GM12878 (cell line): ENCODE data around the gene NR1I3. TPM values are rescaled to one million over a fixed set of nuclear protein-coding genes. Genes with fewer than 3 reads are reported as not detected.
A peak's percentile ranks its signal among the peaks of the same experiment; 100 is the strongest.

Experiments used
- ATAC-seq: fragments of 200-7000 bp; cut with Tn5 transposase; 3 replicates; pipeline ENCODE4 v1.9.1; 2020; ENCODE audit warnings: mild to moderate bottlenecking, moderate library complexity
- BruUV-seq: library from RNA; stranded (reverse); fragments of 400-500 nt; replicated peaks from 2 replicates; lab custom pipeline; 2021; lab: Mats Ljungman, UMichigan
- CTCF ChIA-PET: fragments of 300-600 bp; sonication (Branson Sonifier 250); formaldehyde crosslinking; extraction: SDS; loops from one replicate; lab custom pipeline; 2021; ENCODE audit warnings: inconsistent platforms; lab: Yijun Ruan, JAX
- POLR2A ChIA-PET: fragments of 350-600 bp; formaldehyde crosslinking; extraction: SDS; loops from one replicate; lab custom pipeline; 2021; ENCODE audit warnings: inconsistent platforms; lab: Charles Lee
- RAD21 ChIA-PET: fragments of 300-600 bp; sonication (Branson Sonifier 250); formaldehyde crosslinking; loops from one replicate; lab custom pipeline; 2023; ENCODE audit warnings: antibody characterized with exemption; ENCODE audit not compliant: unreplicated experiment; lab: Charles Lee
- SMC1A ChIA-PET: fragments of 300-600 bp; sonication (Branson Sonifier 250); formaldehyde crosslinking; loops from one replicate; lab custom pipeline; 2023; ENCODE audit not compliant: unreplicated experiment, uncharacterized antibody; lab: Charles Lee
- DNase-seq: peaks from one replicate; pipeline ENCODE4 v3.0.0-alpha.2; 2011; ENCODE audit warnings: low read depth, low spot score
- FAIRE-seq: peaks from 3 replicates; lab custom pipeline; 2011; peaks lifted over from hg19 to GRCh38; lab: Jason Lieb, UNC
- H2AFZ ChIP-seq: 2 replicates; pipeline ENCODE4 v1.6.0; 2011; ENCODE audit warnings: low read depth, low read length, control low read depth; ENCODE audit not compliant: control insufficient read depth
- H3K27ac ChIP-seq: 2 replicates; pipeline ENCODE4 v1.5.1; 2011; ENCODE audit warnings: control low read depth; ENCODE audit not compliant: control insufficient read depth, insufficient read depth
- H3K27me3 ChIP-seq, 2 experiments: replicated peaks in 1 of 2; 2 replicates each; pipeline versions ENCODE4 v1.6.0 to v1.6.1; 2011; ENCODE audit warnings: low read length in 1 of 2; ENCODE audit not compliant: control insufficient read depth in 2 of 2, insufficient read depth in 2 of 2
- H3K36me3 ChIP-seq, 2 experiments: 2 replicates each; pipeline ENCODE4 v1.5.1; 2011; ENCODE audit warnings: low read length in 1 of 2; ENCODE audit not compliant: control insufficient read depth in 2 of 2, insufficient read depth in 2 of 2
- H3K4me1 ChIP-seq: 2 replicates; pipeline ENCODE4 v1.6.1; 2011; ENCODE audit warnings: mild to moderate bottlenecking, low read length, moderate library complexity, mixed read lengths; ENCODE audit not compliant: control insufficient read depth, insufficient read depth
- H3K4me2 ChIP-seq: 2 replicates; pipeline ENCODE4 v1.6.0; 2011; ENCODE audit warnings: control low read depth; ENCODE audit not compliant: control insufficient read depth, insufficient read depth
- H3K4me3 ChIP-seq: fragments of 200-600 bp; sonication (generic); 2 replicates; pipeline ENCODE4 v1.5.1; 2016
- H3K79me2 ChIP-seq: 2 replicates; pipeline ENCODE4 v1.6.0; 2011; ENCODE audit warnings: low read length; ENCODE audit not compliant: control insufficient read depth, insufficient read depth
- H3K9ac ChIP-seq: 2 replicates; pipeline ENCODE4 v1.8.0; 2011; ENCODE audit warnings: low read length, control low read depth, mixed read lengths; ENCODE audit not compliant: control insufficient read depth, insufficient read depth
- H3K9me3 ChIP-seq: replicated peaks from 3 replicates; pipeline ENCODE4 v1.5.1; 2011; ENCODE audit warnings: mild to moderate bottlenecking, low read length; ENCODE audit not compliant: control insufficient read depth, insufficient read depth
- H4K20me1 ChIP-seq: 2 replicates; pipeline ENCODE4 v1.6.0; 2011; ENCODE audit not compliant: control insufficient read depth, insufficient read depth
- CEBPB ChIP-seq, 2 experiments: fragments of 150-350 bp in 1 of 2; IDR thresholded peaks; 2 replicates each; pipeline ENCODE4 v1.6.1; 2012 to 2014; ENCODE audit warnings: low read depth in 2 of 2, low read length in 2 of 2, borderline replicate concordance in 1 of 2, inconsistent platforms in 1 of 2
- CEBPZ ChIP-seq: fragments of 150-350 bp; IDR thresholded peaks from 2 replicates; pipeline ENCODE4 v1.6.1; 2016; ENCODE audit warnings: low read depth, low read length
- CHD4 ChIP-seq: fragments of 200-600 bp; sonication (generic); IDR thresholded peaks from 2 replicates; pipeline ENCODE4 v1.6.1; 2016; ENCODE audit warnings: mild to moderate bottlenecking
- FOXM1 ChIP-seq: IDR thresholded peaks from 2 replicates; pipeline ENCODE4 v1.6.1; 2012; ENCODE audit warnings: low read depth, mild to moderate bottlenecking, inconsistent platforms, low read length, moderate library complexity
- HDAC6 ChIP-seq: fragments of 200-600 bp; sonication (generic); IDR thresholded peaks from one replicate; pipeline ENCODE4 v1.8.0; 2017; ENCODE audit warnings: antibody characterized with exemption; ENCODE audit not compliant: unreplicated experiment
- HDGF ChIP-seq: fragments of 450-650 bp; IDR thresholded peaks from 2 replicates; pipeline ENCODE4 v1.6.1; 2016; ENCODE audit warnings: antibody characterized with exemption
- LARP7 ChIP-seq: fragments of 450-650 bp; IDR thresholded peaks from 2 replicates; pipeline ENCODE4 v1.6.1; 2017; ENCODE audit warnings: mild to moderate bottlenecking
- MEF2B ChIP-seq: fragments of 450-650 bp; IDR thresholded peaks from 2 replicates; pipeline ENCODE4 v1.6.1; 2018; ENCODE audit warnings: mild to moderate bottlenecking, moderate library complexity; ENCODE audit not compliant: partially characterized antibody, poor library complexity, severe bottlenecking
- NR2C1 ChIP-seq: fragments of 450-650 bp; IDR thresholded peaks from 2 replicates; pipeline ENCODE4 v1.6.1; 2017; ENCODE audit warnings: antibody characterized with exemption, mild to moderate bottlenecking, moderate library complexity
- RAD51 ChIP-seq: fragments of 450-650 bp; IDR thresholded peaks from 2 replicates; pipeline ENCODE4 v1.6.1; 2016; ENCODE audit warnings: moderate library complexity, mild to moderate bottlenecking, inconsistent platforms
- RB1 ChIP-seq: fragments of 450-650 bp; formaldehyde crosslinking; IDR thresholded peaks from 2 replicates; pipeline ENCODE4 v1.6.1; 2017; ENCODE audit warnings: mild to moderate bottlenecking, borderline replicate concordance
- RBBP5 ChIP-seq: fragments of 200-600 bp; sonication (generic); conservative IDR thresholded peaks from 2 replicates; pipeline ENCODE4 v1.6.1; 2016
- SMARCA5 ChIP-seq: fragments of 450-650 bp; IDR thresholded peaks from 2 replicates; pipeline ENCODE4 v1.6.1; 2017; ENCODE audit warnings: mild to moderate bottlenecking
- WRNIP1 ChIP-seq: IDR thresholded peaks from 2 replicates; pipeline ENCODE4 v1.6.1; 2011; ENCODE audit warnings: low read depth, low read length, improper control_type of control experiment, borderline replicate concordance
- ZNF24 ChIP-seq: fragments of 450-650 bp; IDR thresholded peaks from 2 replicates; pipeline ENCODE4 v1.6.1; 2017; ENCODE audit warnings: antibody characterized with exemption, mild to moderate bottlenecking
- WGBS: methylation state at CpG from one replicate; pipeline ENCODE4 v1.1.6; 2016; ENCODE audit warnings: low lambda C conversion rate; ENCODE audit not compliant: insufficient replicate concordance, insufficient coverage; ENCODE audit errors: missing lambda C conversion rate; 5-methylcytosine and 5-hydroxymethylcytosine counted together
- in situ Hi-C: fragments of 300-500 bp; cut with MboI; formaldehyde crosslinking; loops from 9 replicates; pipeline ENCODE4 v1.14.3; 2018; ENCODE audit warnings: mixed read lengths
- intact Hi-C: fragments of 100-400 bp; cut with micrococcal nuclease; formaldehyde crosslinking; loops from one replicate; pipeline ENCODE4 v1.14.2; 2022; ENCODE audit not compliant: unreplicated experiment
- polyA plus RNA-seq, 11 experiments: library from polyadenylated mRNA; depleted of rRNA in 4 of 11; unstranded in 6 of 11; stranded (reverse) in 5 of 11; fragments of >200 nt; fragmentation: Nextera tagmentation in 4 of 11; fragmentation: Illumina TruSeq in 1 of 11; extraction: Ambion mirVana in 4 of 11; extraction: Trizol in 1 of 11; gene quantifications; 1 replicate in 1 of 11; 2 replicates in 10 of 11; pipeline versions ENCODE4 v1.2.1 to v1.2.3, GENCODE V29; 2011 to 2016; ENCODE audit warnings: inconsistent platforms in 2 of 11, missing spikeins in 2 of 11, low read depth in 1 of 11
- total RNA-seq, 4 experiments: library from RNA; depleted of rRNA in 3 of 4; stranded (reverse); fragments of >200 nt in 3 of 4; fragmentation: Illumina TruSeq in 1 of 4; extraction: Trizol in 1 of 4; gene quantifications; 2 replicates each; pipeline versions ENCODE4 v1.2.1 to v1.2.3, GENCODE V29; 2013 to 2021
- TF ChIP-seq, protein P1 (sequence below): fragments of 450-650 bp; conservative IDR thresholded peaks from 2 replicates; pipeline ENCODE4 v1.6.1; 2017; ENCODE audit warnings: mild to moderate bottlenecking, moderate library complexity
- TF ChIP-seq, protein P2 (sequence below): IDR thresholded peaks from 2 replicates; pipeline ENCODE4 v1.6.1; 2011; ENCODE audit warnings: borderline replicate concordance, low read depth, mild to moderate bottlenecking, moderate library complexity, low read length; ENCODE audit not compliant: insufficient read depth, poor library complexity, severe bottlenecking

NR1I3 gene
- total and polyA plus RNA-seq, 10 of the 15 experiments (the other 5 are each of a cell fraction or from before 2014, with no cell fraction given) = 0.13 to 0.52 (median 0.24) TPM; not detected in 7

DNA sequence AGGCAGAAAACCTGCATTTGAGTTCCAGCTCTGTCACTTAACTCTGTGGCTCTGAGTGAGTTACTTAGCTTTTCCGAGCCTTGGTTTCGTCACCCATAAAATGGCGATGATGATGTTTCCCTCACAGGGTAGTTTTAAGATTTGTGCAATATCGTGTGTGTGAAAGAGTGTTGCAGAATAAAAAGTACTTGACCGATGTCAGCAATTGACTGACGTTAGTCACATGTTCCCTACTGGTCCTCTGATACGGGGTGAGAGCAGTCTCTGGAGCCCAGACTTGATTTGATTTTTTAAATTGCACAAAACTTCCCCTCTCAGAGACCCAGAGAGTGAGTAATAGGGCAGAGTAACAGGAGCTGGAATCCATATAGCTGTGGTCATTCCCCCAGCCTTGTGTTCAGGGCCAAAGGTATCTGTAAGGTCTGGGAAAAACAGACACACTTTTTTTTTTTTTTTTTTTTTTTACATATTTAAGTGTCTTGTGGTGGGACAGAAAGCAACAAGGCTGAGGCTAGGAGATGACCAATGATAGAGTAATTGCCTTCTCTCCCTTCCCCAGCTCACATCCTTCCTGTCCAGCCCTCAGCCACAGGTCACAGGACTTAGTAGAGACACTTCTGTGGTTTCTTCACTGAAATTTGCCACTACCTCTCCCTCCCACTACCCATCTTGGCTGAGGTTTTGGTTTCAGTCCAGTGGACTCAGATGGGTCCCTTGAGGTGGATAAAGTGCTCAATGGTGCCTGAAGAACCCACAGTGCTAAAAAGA, 20.9 kb downstream of the NR1I3 start:
- in situ Hi-C loops = no loop called here
- no peak overlapping the region for H3K9ac ChIP-seq
- H3K4me2 ChIP-seq = peak overlapping the region; percentile 63
- H3K36me3 ChIP-seq = peaks cover 4 to 13% of the 10 kb centered on the region in 2 experiments
- ChIA-PET SMC1A (interaction anchor here (0.6 to 3.6 kb wide), 15 partner anchors 9 to 204 kb away, joined by 3 to 33 read pairs (median 5); partner anchors contain the start of genes CFAP126, NDUFS2 and TOMM40L), RAD21 (interaction anchor here (0.6 to 3.1 kb wide), 8 partner anchors 8 to 161 kb away, joined by 3 to 18 read pairs (median 4); partner anchors contain the start of gene TOMM40L), CTCF (interaction anchor here (0.7 to 17.1 kb wide), 11 partner anchors 9 to 183 kb away, joined by 3 to 385 read pairs (median 7); partner anchors contain the start of genes ARHGAP30, CFAP126, NDUFS2 and TOMM40L), POLR2A (interaction anchor here (0.7 to 5.7 kb wide), 3 partner anchors 14 to 52 kb away, joined by 3 to 24 read pairs (median 5); partner anchors contain the start of genes NDUFS2 and PPOX)
- peaks cover 21% of the 10 kb centered on the region for H3K4me1 ChIP-seq
- H3K27ac ChIP-seq = peak overlapping the region; percentile 24
- H3K9me3 ChIP-seq = no peaks in the 10 kb centered on the region
- ATAC-seq (peak; percentile 95), FAIRE-seq (peak; percentile 96), DNase-seq (peak; percentile 92)
- H4K20me1 ChIP-seq = no peaks in the 10 kb centered on the region
- intact Hi-C loops = no loop called here
- no peaks in the 10 kb centered on the region for H3K79me2 ChIP-seq
- BruUV-seq = no TSS peak
- 40% methylated on average over 7 of the region's 7 CpGs for WGBS
- no peaks in the 10 kb centered on the region for H3K27me3 ChIP-seq
- H2AFZ ChIP-seq = no peak overlapping the region
- H3K4me3 ChIP-seq = peak overlapping the region; percentile 8; the same call in 1 of the 2 replicates
- TF ChIP-seq ZNF24 = no peak
- TF ChIP-seq SMARCA5 = no peak
- no peak for TF ChIP-seq CHD4
- TF ChIP-seq MEF2B = peak; percentile 88
- TF ChIP-seq, protein P1, sequence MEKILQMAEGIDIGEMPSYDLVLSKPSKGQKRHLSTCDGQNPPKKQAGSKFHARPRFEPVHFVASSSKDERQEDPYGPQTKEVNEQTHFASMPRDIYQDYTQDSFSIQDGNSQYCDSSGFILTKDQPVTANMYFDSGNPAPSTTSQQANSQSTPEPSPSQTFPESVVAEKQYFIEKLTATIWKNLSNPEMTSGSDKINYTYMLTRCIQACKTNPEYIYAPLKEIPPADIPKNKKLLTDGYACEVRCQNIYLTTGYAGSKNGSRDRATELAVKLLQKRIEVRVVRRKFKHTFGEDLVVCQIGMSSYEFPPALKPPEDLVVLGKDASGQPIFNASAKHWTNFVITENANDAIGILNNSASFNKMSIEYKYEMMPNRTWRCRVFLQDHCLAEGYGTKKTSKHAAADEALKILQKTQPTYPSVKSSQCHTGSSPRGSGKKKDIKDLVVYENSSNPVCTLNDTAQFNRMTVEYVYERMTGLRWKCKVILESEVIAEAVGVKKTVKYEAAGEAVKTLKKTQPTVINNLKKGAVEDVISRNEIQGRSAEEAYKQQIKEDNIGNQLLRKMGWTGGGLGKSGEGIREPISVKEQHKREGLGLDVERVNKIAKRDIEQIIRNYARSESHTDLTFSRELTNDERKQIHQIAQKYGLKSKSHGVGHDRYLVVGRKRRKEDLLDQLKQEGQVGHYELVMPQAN = no peak
- no peak for TF ChIP-seq FOXM1
- no peak for TF ChIP-seq NR2C1
- TF ChIP-seq HDAC6 = no peak
- no peak for TF ChIP-seq RB1
- no peak for TF ChIP-seq WRNIP1
- no peak for TF ChIP-seq HDGF
- no peak for TF ChIP-seq RBBP5
- no peak for TF ChIP-seq LARP7
- TF ChIP-seq RAD51 = no peak; the same call in 1 of the 2 replicates
- no peak for TF ChIP-seq CEBPZ
- TF ChIP-seq, protein P2, sequence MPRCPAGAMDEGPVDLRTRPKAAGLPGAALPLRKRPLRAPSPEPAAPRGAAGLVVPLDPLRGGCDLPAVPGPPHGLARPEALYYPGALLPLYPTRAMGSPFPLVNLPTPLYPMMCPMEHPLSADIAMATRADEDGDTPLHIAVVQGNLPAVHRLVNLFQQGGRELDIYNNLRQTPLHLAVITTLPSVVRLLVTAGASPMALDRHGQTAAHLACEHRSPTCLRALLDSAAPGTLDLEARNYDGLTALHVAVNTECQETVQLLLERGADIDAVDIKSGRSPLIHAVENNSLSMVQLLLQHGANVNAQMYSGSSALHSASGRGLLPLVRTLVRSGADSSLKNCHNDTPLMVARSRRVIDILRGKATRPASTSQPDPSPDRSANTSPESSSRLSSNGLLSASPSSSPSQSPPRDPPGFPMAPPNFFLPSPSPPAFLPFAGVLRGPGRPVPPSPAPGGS = peak; percentile 2
- TF ChIP-seq CEBPB (IDR thresholded peaks at IDR 0.05; ENCODE audit: borderline replicate concordance in 1 of 2, low read depth in 2 of 2, low read length in 2 of 2) = no peak
